Peyer's patch (tissue), 4 donors: ENCODE results near the gene VAMP2. TPM values are rescaled to one million over a fixed set of nuclear protein-coding genes. Genes with fewer than 3 reads are reported as not detected.

Source experiments
- DNase-seq, 3 donors: peaks; one replicate each; pipeline ENCODE4 v3.0.0-alpha.2; 2017 to 2019
- H3K27ac ChIP-seq, 4 donors: fragments of 200-600 bp; sonication (generic); one replicate each; pipeline ENCODE4 v1.5.1; 2016 to 2019
- H3K27me3 ChIP-seq, 2 donors: fragments of 200-600 bp; sonication (generic); one replicate each; pipeline ENCODE4 v1.5.1; 2019
- H3K36me3 ChIP-seq, 3 donors: fragments of 200-600 bp; sonication (generic); one replicate each; pipeline ENCODE4 v1.5.1; 2016 to 2019
- H3K4me1 ChIP-seq, 4 donors: fragments of 200-600 bp; sonication (generic); one replicate each; pipeline ENCODE4 v1.5.1; 2016 to 2019
- H3K4me3 ChIP-seq, 4 donors: fragments of 200-600 bp; sonication (generic); 1 replicate in 3 of 4; 2 replicates in 1 of 4; pipeline ENCODE4 v1.5.1; 2016 to 2019; ENCODE audit warnings: mild to moderate bottlenecking in 1 of 4
- H3K9me3 ChIP-seq, 4 donors: fragments of 200-600 bp; sonication (generic); one replicate each; pipeline ENCODE4 v1.5.1; 2016 to 2019; ENCODE audit warnings: mild to moderate bottlenecking in 1 of 4
- CTCF ChIP-seq, 6 experiments: fragments of 450-650 bp in 4 of 6; fragments of 200-600 bp in 2 of 6; sonication (generic) in 1 of 6; IDR thresholded peaks; one replicate each; pipeline ENCODE4 v1.5.1; 2017 to 2019; ENCODE audit warnings: antibody characterized with exemption in 6 of 6, mild to moderate bottlenecking in 3 of 6, moderate library complexity in 1 of 6
- POLR2A ChIP-seq, 2 donors: fragments of 450-650 bp; IDR thresholded peaks; one replicate each; pipeline ENCODE4 v1.5.1; 2017; ENCODE audit warnings: antibody characterized with exemption in 2 of 2, mild to moderate bottlenecking in 2 of 2, moderate library complexity in 2 of 2
- total RNA-seq, 4 donors: library from RNA; depleted of rRNA; stranded (reverse); fragments of >200 nt; gene quantifications; one replicate each; pipeline ENCODE4 v1.1.0, GENCODE V29; 2016

Gene VAMP2
- total RNA-seq, 4 donors from 2014 or later: 10.7 to 40.2 (median 32.4) TPM

DNA sequence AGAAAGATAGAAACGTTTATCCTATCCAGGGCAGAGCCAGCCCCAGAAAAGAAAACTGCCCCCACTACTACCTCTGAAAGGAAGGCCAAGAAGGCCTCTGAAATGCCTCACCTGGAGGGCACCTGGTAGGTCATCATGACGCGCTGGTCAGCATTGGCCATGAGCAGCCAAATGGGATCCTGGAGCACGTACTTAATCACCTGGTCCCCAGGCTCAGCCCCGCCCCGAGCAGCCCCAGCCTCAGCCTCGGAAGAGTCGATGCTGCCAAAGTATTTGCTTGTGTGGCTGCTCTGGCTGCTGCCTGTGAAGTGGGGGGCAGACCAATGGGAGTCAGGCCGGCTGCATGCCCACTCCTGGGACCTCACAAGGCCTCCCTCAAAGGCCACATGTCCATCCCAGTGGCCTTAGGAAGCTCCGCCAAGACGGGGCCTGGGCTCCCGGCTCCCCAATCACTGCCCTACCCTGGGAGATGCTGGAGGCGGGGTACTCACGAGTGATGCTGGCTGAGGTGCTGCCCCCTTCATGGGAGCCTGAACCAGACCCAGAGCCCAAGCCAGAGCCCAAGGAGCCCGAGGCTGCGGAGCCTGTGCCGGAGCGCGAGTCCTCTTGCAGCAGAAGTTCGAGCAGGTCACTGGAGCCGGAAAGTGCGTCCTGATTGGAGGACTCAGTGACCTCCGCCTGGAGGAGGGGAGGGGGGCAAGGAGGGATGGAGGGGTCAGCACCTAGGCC is 20.4 kb downstream of the VAMP2 start:
- Histone ChIP-seq H3K36me3 (peaks cover 0 to 81% (median 0%) of the 10 kb centered on the region in 3 donors), H3K4me3 (no peak overlapping the region), H3K9me3 (no peaks in the 10 kb centered on the region), H3K27me3 (no peaks in the 10 kb centered on the region), H3K27ac (peak overlapping the region in 1 of 4 donors; percentile 5), H3K4me1 (peaks cover 0 to 19% (median 1%) of the 10 kb centered on the region in 4 donors)
- DNase-seq: peak in 1 of 3 donors; percentile 47
- no peak for TF ChIP-seq CTCF (IDR thresholded peaks at IDR 0.05)
- no peak for TF ChIP-seq POLR2A (IDR thresholded peaks at IDR 0.05)

DNA sequence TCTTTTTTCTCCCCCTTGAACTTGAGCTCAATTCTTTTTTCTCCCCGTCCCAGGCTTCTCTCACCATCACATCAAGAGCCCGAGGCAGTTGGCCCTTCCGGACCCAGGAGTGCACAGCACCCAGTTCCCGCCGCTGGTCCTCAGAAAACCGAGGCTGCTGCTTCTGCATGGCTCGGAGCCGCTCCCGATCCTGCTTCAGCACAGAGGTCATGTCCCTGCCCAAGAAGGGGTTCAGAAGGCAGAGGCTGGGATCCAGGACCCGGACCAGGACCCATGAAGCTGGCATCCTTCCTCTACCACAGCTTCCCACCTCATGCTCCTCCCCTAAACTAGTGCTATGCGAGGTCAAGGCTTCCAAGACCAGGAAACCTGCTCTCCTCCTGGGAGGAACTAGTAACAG is 21.0 kb downstream of the VAMP2 start:
- Histone ChIP-seq H3K27ac (no peak overlapping the region), H3K36me3 (peaks cover 0 to 75% (median 0%) of the 10 kb centered on the region in 3 donors)
- no peak for DNase-seq

GRCh38 chr17:8141045-8141444 is 21.7 kb downstream of the VAMP2 start:
- no peak for TF ChIP-seq CTCF (IDR thresholded peaks at IDR 0.05)
- TF ChIP-seq POLR2A (IDR thresholded peaks at IDR 0.05): no peak
- Histone ChIP-seq H3K27me3 (no peaks in the 10 kb centered on the region), H3K9me3 (no peaks in the 10 kb centered on the region), H3K36me3 (peaks cover 0 to 68% (median 0%) of the 10 kb centered on the region in 3 donors), H3K27ac (peak overlapping the region in 1 of 4 donors; percentile 45), H3K4me3 (no peak overlapping the region), H3K4me1 (peaks cover 0 to 19% (median 1%) of the 10 kb centered on the region in 4 donors)
- peak in 2 of 3 donors; percentile 46 to 48 for DNase-seq

More for the DNA sequence above, 21.0 kb downstream of the VAMP2 start:
- H3K4me3 ChIP-seq: no peak overlapping the region
- H3K27me3 ChIP-seq: no peaks in the 10 kb centered on the region
- peaks cover 0 to 19% (median 1%) of the 10 kb centered on the region in 4 donors for H3K4me1 ChIP-seq
- no peaks in the 10 kb centered on the region for H3K9me3 ChIP-seq
- TF ChIP-seq CTCF (IDR thresholded peaks at IDR 0.05) (no peak), POLR2A (IDR thresholded peaks at IDR 0.05) (no peak)

GRCh38 chr17:8140065-8141029 is 22.4 kb downstream of the VAMP2 start:
- Histone ChIP-seq H3K36me3 (peaks cover 0 to 61% (median 0%) of the 10 kb centered on the region in 3 donors), H3K27me3 (no peaks in the 10 kb centered on the region), H3K9me3 (no peaks in the 10 kb centered on the region), H3K4me3 (no peak overlapping the region), H3K4me1 (peaks cover 0 to 19% (median 1%) of the 10 kb centered on the region in 4 donors), H3K27ac (peak overlapping the region in 3 of 4 donors; percentile 85 to 89 (median 86))
- peak in 2 of 3 donors; percentile 50 to 51 for DNase-seq
- TF ChIP-seq CTCF (IDR thresholded peaks at IDR 0.05) (no peak), POLR2A (IDR thresholded peaks at IDR 0.05) (no peak)

DNA sequence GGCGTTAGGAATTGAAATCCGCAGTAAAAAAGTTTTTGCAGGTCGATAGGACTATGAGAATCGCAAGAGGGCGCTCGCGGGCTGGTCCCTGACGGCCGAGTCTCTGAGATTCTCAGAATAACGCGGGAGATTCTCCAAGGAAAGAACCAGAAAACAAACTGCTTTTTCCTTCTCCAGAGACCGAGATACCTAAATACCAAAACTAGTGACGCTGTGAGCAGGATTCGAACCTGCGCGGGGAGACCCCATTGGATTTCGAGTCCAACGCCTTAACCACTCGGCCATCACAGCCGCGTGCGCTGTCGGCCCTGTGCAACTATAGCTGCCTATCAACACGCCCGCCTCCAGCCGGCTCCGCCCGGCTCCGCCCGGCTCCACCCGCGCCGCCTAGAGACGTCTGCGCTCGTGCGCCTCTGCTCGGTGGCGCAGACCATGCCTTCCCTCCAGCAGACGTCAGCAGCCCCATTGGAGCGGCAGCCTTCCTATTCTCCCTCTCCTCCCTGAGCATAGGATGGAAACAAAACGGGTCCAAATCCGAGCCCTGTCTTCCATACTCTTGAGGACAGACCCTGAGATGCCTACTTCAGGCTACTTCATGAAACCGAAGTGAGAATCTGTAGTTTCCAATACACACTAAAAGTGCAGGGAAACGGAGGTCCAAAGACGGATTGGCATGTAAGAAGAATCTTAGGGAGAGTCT is 23.9 kb downstream of the VAMP2 start:
- no peaks in the 10 kb centered on the region for H3K27me3 ChIP-seq
- peak overlapping the region; percentile 81 to 89 (median 86) for H3K27ac ChIP-seq
- TF ChIP-seq CTCF (IDR thresholded peaks at IDR 0.05): peak; percentile 83 to 96 (median 92)
- TF ChIP-seq POLR2A (IDR thresholded peaks at IDR 0.05): peak; percentile 34 to 66
- DNase-seq: peak; percentile 93 to 98 (median 97)
- H3K36me3 ChIP-seq: peaks cover 0 to 46% (median 0%) of the 10 kb centered on the region in 3 donors
- peaks cover 0 to 19% (median 1%) of the 10 kb centered on the region in 4 donors for H3K4me1 ChIP-seq
- no peaks in the 10 kb centered on the region for H3K9me3 ChIP-seq
- peak overlapping the region; percentile 28 to 48 (median 38) for H3K4me3 ChIP-seq
